GM18498 (cell line): Measurements from ENCODE around the gene ZMYM2.

Experiments
- ATAC-seq: cut with Tn5 transposase; IDR thresholded peaks from one replicate; pipeline ENCODE4 v1.9.1; 2021; ENCODE audit warnings: mild to moderate bottlenecking, moderate library complexity; ENCODE audit not compliant: unreplicated experiment

Gene ZMYM2

DNA sequence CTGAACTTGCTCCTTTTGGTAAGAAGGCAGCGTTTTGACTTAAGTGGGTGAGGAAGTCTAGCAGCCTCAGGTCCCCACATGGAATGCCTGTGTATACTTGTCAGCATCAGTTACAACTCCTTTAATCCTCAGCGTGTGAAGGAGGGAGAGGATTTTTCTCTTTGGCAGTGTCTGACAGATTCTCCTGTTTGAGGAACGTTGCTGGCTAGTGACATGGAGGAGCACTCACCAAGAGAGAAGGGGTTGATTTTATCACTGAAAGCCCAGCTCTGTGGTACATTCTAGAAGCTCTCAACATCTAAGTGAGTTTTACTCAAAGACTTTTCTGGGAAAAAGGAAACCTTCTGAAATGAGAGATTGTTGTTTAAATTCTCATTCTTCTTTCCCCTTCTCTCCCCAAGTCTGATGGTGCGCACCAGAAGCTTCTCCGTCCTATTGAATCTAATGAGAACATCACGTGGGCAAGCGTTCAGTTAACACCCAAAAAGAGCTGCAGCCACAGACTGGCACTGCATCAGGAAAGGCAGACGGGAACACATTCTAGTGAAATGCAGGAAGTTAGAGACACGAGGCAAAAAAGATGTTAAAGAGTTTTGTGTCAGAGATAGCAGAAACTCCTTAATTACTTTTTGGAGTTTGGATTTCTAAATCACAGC, 144.1 kb downstream of the ZMYM2 start:
- ATAC-seq: no peak

DNA sequence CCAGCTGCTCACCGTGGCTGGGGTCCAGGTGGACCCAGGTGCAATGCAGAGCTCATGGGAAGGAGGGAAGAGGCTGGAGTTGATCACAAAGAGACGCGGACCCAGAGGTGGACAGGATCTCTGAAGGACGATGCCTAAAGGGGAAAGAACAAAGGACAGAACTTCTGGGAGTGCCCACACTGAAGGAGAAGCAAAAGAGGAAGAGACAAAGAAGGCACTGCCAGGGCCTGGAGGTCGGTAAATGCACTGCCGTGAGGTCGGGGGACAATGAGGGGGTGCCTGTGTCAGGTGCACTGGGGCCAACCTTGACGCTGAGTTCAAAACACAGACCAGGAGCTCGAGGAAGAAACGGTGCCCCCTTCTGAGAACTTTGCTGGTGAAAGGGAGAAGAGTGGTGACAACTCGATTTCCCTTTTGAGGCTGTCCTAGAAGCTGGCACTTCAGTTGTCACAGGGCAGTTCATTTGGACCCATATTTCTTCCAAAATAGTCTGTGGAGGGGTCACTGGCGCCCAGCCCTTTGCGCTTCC, 146.7 kb downstream of the ZMYM2 start:
- no peak for ATAC-seq

- no peak for ATAC-seq
Observed at GRCh38 chr13:20106742-20107141, 148.2 kb downstream of the ZMYM2 start.

GRCh38 chr13:20109037-20109436, 150.5 kb downstream of the ZMYM2 start:
- ATAC-seq: no peak

DNA sequence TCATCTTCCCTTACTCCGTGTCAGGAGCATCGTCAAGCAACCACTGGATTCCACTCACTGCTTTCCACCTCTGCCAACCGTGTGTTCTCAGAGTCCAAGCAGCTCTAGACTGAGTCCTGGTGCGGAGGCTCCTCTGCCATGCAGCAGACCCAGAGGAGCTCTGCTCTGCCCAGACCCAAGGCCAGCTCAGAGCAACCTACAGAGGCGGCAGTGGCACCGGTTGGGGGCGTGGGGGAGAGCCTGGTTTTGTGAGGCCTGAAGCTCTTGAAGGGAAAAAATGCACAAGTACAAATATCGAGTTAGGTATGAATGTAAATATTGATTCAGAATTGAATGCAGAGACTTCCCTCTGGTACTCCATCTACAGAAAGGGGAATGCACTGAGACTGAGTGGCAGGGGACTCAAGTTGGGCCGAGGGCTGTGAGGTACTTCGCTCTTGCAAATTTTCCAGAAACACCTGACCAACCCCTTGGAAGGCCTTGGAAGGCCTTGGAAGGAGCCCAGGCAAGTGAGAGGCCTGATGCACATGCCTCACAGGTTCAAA, 155.6 kb downstream of the ZMYM2 start:
- ATAC-seq: no peak

DNA sequence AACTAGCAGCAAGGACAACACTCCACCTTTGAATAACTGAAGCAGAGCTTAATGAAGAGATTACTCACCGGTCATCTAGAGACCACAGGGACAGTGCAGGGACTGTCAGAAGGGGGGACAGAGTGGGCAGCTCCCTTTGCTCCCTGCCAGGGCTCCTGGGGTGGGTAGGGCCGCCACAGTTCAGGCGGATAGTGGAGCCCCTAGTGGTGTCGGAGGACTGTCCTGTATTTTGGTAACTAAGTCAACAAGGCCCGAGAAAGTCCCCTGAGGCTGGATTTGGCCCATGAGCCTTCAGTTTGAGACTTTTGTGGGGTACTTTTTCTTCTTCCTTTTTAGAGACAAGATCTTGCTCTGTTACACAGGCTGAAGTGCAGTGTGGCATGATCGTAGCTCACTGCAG, 157.7 kb downstream of the ZMYM2 start:
- ATAC-seq: no peak

GRCh38 chr13:20118268-20119140, 160.0 kb downstream of the ZMYM2 start:
- ATAC-seq: peak; percentile 43

DNA sequence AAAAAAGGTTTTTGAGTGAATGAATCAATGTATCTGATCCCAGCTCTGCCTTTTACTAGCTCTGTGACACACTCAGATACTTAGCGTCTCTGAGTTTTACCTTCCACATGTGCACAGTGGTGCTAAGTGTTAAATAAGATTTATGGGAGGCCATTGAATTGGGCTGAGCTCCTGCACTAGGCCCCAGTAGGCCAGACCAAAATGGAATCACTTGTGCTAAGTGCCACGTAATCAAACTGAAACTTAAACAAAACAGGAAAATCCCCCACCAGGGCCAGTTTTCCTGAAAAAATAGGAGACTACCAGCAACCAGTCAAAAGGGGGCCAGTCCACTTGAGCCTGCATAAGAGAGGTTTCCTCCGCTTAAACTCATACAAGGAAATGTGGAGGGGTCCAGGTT, 161.4 kb downstream of the ZMYM2 start:
- no peak for ATAC-seq

DNA sequence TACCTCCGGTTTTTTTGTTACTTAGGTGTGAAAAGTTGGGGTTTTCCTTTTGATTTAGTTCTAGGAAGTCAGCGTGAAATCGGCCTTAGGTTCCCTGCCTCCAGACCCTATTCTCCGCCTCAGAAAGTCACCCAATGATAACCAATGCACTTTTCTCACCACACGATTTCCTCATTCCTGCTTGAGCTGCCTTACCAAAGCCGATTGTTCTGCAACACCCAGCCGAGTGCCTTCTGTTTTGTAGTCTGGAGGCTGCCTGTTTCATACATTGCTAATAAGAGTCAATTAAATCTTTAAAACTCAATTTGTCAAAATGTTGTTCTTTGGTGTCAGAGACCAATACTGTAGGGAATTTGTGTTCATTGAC, 162.6 kb downstream of the ZMYM2 start:
- no peak for ATAC-seq

DNA sequence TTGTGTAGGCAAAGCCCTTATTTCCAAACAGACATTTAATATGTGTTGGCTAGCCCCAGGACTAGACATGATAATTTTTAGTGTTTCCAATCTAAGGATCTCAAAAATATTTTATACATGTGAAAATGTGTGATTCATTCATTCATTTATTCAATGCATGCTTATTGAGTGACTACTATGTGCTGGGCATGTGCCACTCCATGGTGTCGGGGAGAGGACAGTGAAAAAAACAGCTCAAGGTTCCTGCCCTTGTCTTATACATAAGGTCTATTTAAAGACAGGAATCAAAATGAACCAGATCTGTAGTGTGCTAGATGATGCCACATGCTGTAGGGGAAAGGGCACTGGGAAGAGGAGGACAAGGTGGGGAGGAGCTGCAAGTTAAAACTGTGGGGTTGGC, 165.8 kb downstream of the ZMYM2 start:
- ATAC-seq: no peak

- no peak for ATAC-seq
Observed at GRCh38 chr13:20125129-20125782, 166.7 kb downstream of the ZMYM2 start.

DNA sequence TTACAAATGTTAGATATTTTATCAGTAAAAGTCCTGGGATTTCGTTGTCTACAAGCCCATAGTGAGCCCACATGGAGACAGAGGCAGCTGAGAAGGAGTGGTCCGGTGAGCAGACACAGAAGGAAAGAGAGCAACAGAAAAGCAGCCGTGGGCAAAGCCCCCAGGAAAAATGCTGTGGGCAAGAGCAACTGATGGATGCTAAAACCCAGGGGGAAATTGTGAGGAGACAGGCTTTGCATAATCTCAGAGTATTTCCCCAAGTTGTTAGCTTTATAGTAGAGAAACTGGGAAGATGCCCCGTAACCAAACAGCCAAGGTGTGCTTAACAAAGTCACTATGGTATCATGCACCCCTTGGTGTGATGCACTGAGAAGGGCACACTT, 167.2 kb downstream of the ZMYM2 start:
- no peak for ATAC-seq

DNA sequence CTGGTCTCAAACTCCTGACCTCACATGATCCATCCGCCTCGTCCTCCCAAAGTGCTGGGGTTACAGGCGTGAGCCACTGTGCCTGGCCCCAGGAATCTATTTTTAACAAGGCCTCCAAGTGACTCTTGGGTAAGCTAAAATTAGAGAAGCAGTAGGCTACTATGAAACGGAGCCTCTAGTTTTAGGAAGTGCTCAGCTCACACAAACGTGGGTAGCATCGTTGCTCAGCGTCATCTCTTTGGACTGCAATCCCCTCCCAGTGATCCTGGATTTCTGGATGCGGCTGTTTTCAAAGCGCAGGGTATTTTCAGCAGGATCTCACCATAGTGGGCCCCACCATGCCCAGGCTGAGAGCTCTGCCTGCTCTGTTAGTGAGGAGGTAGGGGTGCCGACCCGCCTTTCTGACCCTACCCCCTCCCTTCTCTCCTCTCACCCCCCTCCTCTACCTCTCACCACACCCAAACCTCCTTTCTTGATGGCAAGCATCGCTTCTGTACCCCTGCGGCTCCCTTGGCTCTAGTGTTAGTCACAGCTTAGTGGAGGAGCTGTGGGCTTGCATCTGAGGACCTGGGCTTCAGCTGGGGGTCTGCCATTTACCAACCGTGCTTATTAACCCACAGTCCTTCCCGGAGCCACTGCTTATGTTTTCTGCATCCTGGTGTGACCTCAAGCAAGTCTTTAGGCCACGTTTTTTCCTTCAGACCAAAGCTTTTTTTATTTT, 168.2 kb downstream of the ZMYM2 start:
- ATAC-seq: no peak

DNA sequence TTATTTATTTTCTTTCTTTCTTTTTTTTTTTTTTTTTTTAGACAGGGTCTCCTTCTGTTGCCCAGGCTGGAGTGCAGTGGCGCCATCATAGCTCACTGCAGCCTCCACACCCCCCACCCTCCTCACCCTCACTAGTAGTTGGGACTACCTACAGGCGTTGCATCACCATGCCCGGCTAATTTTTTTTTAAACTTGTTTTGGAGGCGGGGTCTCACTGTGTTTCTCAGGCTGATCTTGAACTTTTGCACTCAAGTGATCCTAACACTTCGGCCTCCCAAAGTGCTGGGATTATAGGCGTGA, 168.7 kb downstream of the ZMYM2 start:
- peak; percentile 17 for ATAC-seq

GRCh38 chr13:20127562-20128458, 169.3 kb downstream of the ZMYM2 start:
- ATAC-seq: peak; percentile 76

DNA sequence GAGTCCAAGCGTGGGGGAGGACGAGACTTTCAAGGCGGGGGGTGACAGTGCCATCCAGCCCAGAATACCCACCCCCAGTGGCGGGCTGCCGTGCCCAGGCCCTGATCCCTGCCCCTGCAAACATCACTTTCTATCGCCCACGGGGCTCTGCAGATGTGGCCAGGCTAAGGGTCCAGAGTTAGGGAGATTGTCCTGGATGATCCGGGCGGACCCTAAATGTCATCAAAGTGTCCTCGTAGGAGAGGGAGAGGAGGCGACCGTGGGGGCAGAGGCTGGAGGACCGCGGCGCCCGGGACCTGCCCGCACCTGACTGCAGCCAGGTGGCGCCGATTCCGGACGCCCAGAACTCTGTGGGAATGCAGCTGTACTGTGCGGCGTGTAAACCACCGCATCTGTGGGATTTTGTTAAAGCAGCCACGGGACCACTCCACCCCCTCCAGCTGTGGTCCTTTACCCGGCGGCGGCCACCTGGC, 170.0 kb downstream of the ZMYM2 start:
- peak; percentile 22 for ATAC-seq

GRCh38 chr13:20129076-20129475, 170.5 kb downstream of the ZMYM2 start:
- no peak for ATAC-seq

DNA sequence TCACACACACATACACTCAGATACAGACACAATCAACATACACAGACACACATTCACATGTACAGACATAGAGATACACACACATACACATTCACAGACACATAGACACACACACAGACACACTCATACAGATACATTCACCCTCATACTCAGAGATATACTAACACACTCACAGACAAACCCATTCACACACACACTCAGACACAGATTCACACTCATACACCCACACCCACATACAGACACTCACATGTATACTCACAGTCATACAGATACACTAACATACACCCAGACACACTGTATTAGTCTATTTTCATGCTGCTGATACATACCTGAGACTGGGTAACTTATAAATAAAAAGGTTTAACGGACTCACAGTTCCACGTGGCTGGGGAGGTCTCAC, 171.5 kb downstream of the ZMYM2 start:
- ATAC-seq: no peak

DNA sequence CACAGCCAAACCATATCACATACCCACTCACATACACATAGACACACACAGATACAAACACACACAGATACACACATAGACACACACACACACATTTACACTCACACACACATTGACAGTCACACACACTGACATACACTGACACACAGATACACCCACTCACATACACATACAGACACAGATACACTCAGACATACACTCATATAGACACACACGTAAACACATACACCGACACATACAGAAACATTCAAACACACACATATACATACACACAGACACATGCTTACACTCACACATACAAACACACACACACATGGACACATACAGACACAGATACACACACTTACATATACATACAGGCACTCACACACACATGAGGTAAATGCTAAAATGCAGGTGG, 172.1 kb downstream of the ZMYM2 start:
- ATAC-seq: no peak
